PC-9 (cell line): ENCODE data around the gene CNTNAP2.

Source experiments
- EZH2 ChIP-seq: fragments of 200-600 bp; sonication (generic); IDR thresholded peaks from 2 replicates; pipeline ENCODE4 v1.8.0; 2017; ENCODE audit warnings: antibody characterized with exemption, low read depth
- TF ChIP-seq, protein P1 (sequence below): fragments of 200-600 bp; sonication (generic); conservative IDR thresholded peaks from 2 replicates; pipeline ENCODE4 v1.6.1; 2017; ENCODE audit warnings: mixed run types, antibody characterized with exemption, mild to moderate bottlenecking, moderate library complexity

GRCh38 chr7:147796581-147796980, 1680.0 kb downstream of the CNTNAP2 start:
- TF ChIP-seq, protein P1, sequence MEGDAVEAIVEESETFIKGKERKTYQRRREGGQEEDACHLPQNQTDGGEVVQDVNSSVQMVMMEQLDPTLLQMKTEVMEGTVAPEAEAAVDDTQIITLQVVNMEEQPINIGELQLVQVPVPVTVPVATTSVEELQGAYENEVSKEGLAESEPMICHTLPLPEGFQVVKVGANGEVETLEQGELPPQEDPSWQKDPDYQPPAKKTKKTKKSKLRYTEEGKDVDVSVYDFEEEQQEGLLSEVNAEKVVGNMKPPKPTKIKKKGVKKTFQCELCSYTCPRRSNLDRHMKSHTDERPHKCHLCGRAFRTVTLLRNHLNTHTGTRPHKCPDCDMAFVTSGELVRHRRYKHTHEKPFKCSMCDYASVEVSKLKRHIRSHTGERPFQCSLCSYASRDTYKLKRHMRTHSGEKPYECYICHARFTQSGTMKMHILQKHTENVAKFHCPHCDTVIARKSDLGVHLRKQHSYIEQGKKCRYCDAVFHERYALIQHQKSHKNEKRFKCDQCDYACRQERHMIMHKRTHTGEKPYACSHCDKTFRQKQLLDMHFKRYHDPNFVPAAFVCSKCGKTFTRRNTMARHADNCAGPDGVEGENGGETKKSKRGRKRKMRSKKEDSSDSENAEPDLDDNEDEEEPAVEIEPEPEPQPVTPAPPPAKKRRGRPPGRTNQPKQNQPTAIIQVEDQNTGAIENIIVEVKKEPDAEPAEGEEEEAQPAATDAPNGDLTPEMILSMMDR = no peak
- TF ChIP-seq EZH2 = no peak
